Panc1 (cell line): ENCODE measurements around the gene MTREX. TPM values are rescaled to one million over a fixed set of nuclear protein-coding genes. Genes with fewer than 3 reads are reported as not detected.

ENCODE experiments used
- ATAC-seq: fragments of 200-7000 bp; cut with Tn5 transposase; 2 replicates; pipeline ENCODE4 v1.9.1; 2020; ENCODE audit warnings: mild to moderate bottlenecking, moderate library complexity
- BruUV-seq: library from RNA; stranded (reverse); fragments of 400-500 nt; replicated peaks from 2 replicates; lab custom pipeline; 2021; lab: Mats Ljungman, UMichigan
- CTCF ChIA-PET: fragments of 300-600 bp; sonication (Branson Sonifier 250); formaldehyde crosslinking; loops from one replicate; lab custom pipeline; 2022; ENCODE audit warnings: antibody characterized with exemption; lab: Charles Lee
- POLR2A ChIA-PET: fragments of 300-600 bp; sonication (Branson Sonifier 250); formaldehyde crosslinking; loops from one replicate; lab custom pipeline; 2022; ENCODE audit warnings: antibody characterized with exemption; lab: Charles Lee
- DNase-seq: peaks from one replicate; pipeline ENCODE4 v3.0.0-alpha.2; 2010; ENCODE audit warnings: low read depth, low spot score
- H3K27ac ChIP-seq: 2 replicates; pipeline ENCODE4 v1.5.1; 2011; ENCODE audit warnings: mild to moderate bottlenecking, low read length, inconsistent platforms
- H3K27me3 ChIP-seq: fragments of 200-500 bp; sonication (Bioruptor generic); 2 replicates; pipeline ENCODE4 v1.6.0; 2014; ENCODE audit warnings: low read length, inconsistent platforms; ENCODE audit not compliant: control insufficient read depth, insufficient read depth
- H3K36me3 ChIP-seq: fragments of 200-500 bp; sonication (Bioruptor generic); 2 replicates; pipeline ENCODE4 v1.5.1; 2014; ENCODE audit warnings: inconsistent platforms, mild to moderate bottlenecking, low read length, moderate library complexity; ENCODE audit not compliant: control insufficient read depth, insufficient read depth
- H3K4me1 ChIP-seq: 2 replicates; pipeline ENCODE4 v1.5.1; 2011; ENCODE audit warnings: inconsistent platforms, mild to moderate bottlenecking, low read length, moderate library complexity; ENCODE audit not compliant: control insufficient read depth, insufficient read depth
- H3K4me3 ChIP-seq, 2 experiments: 2 replicates each; pipeline ENCODE4 v1.5.1; 2011 to 2012; ENCODE audit warnings: low read depth in 2 of 2, low read length in 2 of 2, mild to moderate bottlenecking in 2 of 2, inconsistent platforms in 1 of 2, moderate library complexity in 1 of 2
- H3K9me3 ChIP-seq: fragments of 200-500 bp; sonication (Bioruptor generic); 2 replicates; pipeline ENCODE4 v1.5.1; 2014; ENCODE audit warnings: low read depth, mild to moderate bottlenecking, inconsistent platforms, low read length, moderate library complexity; ENCODE audit not compliant: control insufficient read depth, insufficient read depth
- POLR2AphosphoS5 ChIP-seq: IDR thresholded peaks from 2 replicates; pipeline ENCODE4 v1.6.1; 2012; ENCODE audit warnings: mild to moderate bottlenecking, low read depth, low read length, moderate library complexity
- REST ChIP-seq, 2 experiments: IDR thresholded peaks; 2 replicates each; pipeline ENCODE4 v1.6.1; 2011 to 2012; ENCODE audit warnings: low read depth in 2 of 2, control low read depth in 1 of 2, low read length in 1 of 2, mild to moderate bottlenecking in 1 of 2, moderate library complexity in 1 of 2; ENCODE audit not compliant: insufficient read depth in 1 of 2
- SIN3A ChIP-seq: IDR thresholded peaks from 2 replicates; pipeline ENCODE4 v1.6.1; 2012; ENCODE audit warnings: low read depth, mild to moderate bottlenecking, low read length, moderate library complexity, borderline replicate concordance; ENCODE audit not compliant: insufficient read depth
- TCF7L2 ChIP-seq: IDR thresholded peaks from 2 replicates; pipeline ENCODE4 v1.6.1; 2011; ENCODE audit warnings: mild to moderate bottlenecking, low read depth, low read length, inconsistent platforms
- in situ Hi-C: cut with HindIII; loops from 2 replicates; pipeline ENCODE4 v1.10.0; 2016; ENCODE audit warnings: low sequenced_read_pairs, low pct_unique_long_range_greater_than_20kb
- intact Hi-C: fragments of 100-400 bp; cut with micrococcal nuclease; formaldehyde crosslinking; loops from one replicate; pipeline ENCODE4 v1.10.0; 2022; ENCODE audit not compliant: unreplicated experiment
- total RNA-seq: library from RNA; stranded (reverse); gene quantifications from one replicate; pipeline ENCODE4 v1.2.1, GENCODE V29; 2021; ENCODE audit not compliant: unreplicated experiment
- TF ChIP-seq, protein P1 (sequence below): fragments of 450-650 bp; IDR thresholded peaks from 2 replicates; pipeline ENCODE4 v1.5.1; 2017; ENCODE audit warnings: mild to moderate bottlenecking

Gene MTREX
- total RNA-seq, 1 experiment from 2014 or later: 97.0 TPM

DNA sequence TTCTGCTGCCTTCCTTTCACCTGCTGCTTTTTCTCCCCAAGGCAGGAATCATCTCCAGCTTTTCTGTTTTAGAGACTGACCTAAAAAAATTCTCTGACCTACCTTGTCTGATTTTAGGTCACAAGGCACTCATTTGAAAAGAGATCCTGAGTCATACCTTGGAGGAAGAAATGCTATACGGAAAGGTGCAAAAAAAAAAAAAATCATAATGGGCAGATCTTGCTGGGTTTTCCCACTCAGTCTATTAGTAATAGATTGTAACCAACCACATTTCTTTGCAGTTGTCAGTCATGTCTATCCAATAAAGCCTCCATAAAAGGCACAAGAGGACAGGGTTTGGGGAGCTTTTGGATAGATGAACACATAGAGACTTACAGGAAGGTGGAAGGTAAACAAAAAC, 70.0 kb downstream of the MTREX start:
- Histone ChIP-seq H3K4me3 (no peak overlapping the region), H3K27me3 (no peaks in the 10 kb centered on the region), H3K27ac (no peak overlapping the region), H3K4me1 (no peaks in the 10 kb centered on the region), H3K9me3 (no peaks in the 10 kb centered on the region), H3K36me3 (no peaks in the 10 kb centered on the region; the same call in 1 of the 2 replicates)
- no peak for ATAC-seq
- intact Hi-C loops: no loop called here
- in situ Hi-C loops: no loop called here
- TF ChIP-seq TCF7L2 (no peak), SIN3A (no peak), POLR2AphosphoS5 (no peak), REST (IDR thresholded peaks at IDR 0.05; ENCODE audit: insufficient read depth in 1 of 2, low read depth in 2 of 2, low read length in 1 of 2) (no peak)
- TF ChIP-seq, protein P1, sequence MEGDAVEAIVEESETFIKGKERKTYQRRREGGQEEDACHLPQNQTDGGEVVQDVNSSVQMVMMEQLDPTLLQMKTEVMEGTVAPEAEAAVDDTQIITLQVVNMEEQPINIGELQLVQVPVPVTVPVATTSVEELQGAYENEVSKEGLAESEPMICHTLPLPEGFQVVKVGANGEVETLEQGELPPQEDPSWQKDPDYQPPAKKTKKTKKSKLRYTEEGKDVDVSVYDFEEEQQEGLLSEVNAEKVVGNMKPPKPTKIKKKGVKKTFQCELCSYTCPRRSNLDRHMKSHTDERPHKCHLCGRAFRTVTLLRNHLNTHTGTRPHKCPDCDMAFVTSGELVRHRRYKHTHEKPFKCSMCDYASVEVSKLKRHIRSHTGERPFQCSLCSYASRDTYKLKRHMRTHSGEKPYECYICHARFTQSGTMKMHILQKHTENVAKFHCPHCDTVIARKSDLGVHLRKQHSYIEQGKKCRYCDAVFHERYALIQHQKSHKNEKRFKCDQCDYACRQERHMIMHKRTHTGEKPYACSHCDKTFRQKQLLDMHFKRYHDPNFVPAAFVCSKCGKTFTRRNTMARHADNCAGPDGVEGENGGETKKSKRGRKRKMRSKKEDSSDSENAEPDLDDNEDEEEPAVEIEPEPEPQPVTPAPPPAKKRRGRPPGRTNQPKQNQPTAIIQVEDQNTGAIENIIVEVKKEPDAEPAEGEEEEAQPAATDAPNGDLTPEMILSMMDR: no peak
- POLR2A ChIA-PET: no interaction called here
- no peak for DNase-seq
- CTCF ChIA-PET: no interaction called here
- BruUV-seq: no TSS peak

GRCh38 chr5:55383254-55383653, 75.5 kb downstream of the MTREX start:
- Histone ChIP-seq H3K4me1 (no peaks in the 10 kb centered on the region), H3K36me3 (peaks cover 16% of the 10 kb centered on the region), H3K9me3 (no peaks in the 10 kb centered on the region), H3K27me3 (no peaks in the 10 kb centered on the region), H3K27ac (no peak overlapping the region), H3K4me3 (no peak overlapping the region)
- in situ Hi-C loops (no loop called here), intact Hi-C loops (no loop called here)
- no TSS peak for BruUV-seq
- ATAC-seq: no peak
- CTCF ChIA-PET: no interaction called here
- TF ChIP-seq TCF7L2 (no peak), POLR2AphosphoS5 (no peak), REST (IDR thresholded peaks at IDR 0.05; ENCODE audit: insufficient read depth in 1 of 2, low read depth in 2 of 2, low read length in 1 of 2) (no peak), SIN3A (no peak)
- TF ChIP-seq, protein P1: no peak
- POLR2A ChIA-PET: no interaction called here
- no peak for DNase-seq
